ENCODE measurements around the gene CWH43. TPM values are rescaled to one million over a fixed set of nuclear protein-coding genes. Genes with fewer than 3 reads are reported as not detected.
A peak's percentile ranks its signal among the peaks of the same experiment; 100 is the strongest.

Gene CWH43
- polyA plus RNA-seq, 2 of the 4 experiments (the other 2 are of a cell fraction): not detected

GRCh38 chr4:48963042-48963679 is 22.9 kb upstream of the CWH43 start (continued):
- TF ChIP-seq USF2 (IDR thresholded peaks at IDR 0.05): no peak
- no peak for TF ChIP-seq POLR2AphosphoS2 (conservative IDR thresholded peaks at IDR 0.05; ENCODE audit: low read length)
- peak; percentile 87 for TF ChIP-seq SMC3 (IDR thresholded peaks at IDR 0.05)
- TF ChIP-seq GATA3 (IDR thresholded peaks at IDR 0.05; ENCODE audit: borderline replicate concordance): no peak

GRCh38 chr4:48967101-48967500 is 19.0 kb upstream of the CWH43 start:
- no peak overlapping the region for H3K27ac ChIP-seq
- H3K4me3 ChIP-seq: no peak overlapping the region
- ATAC-seq (no peak), FAIRE-seq (no peak), DNase-seq (ENCODE audit: low read depth in 1 of 2, low spot score in 1 of 2) (no peak)
- no peaks in the 10 kb centered on the region for H3K9me3 ChIP-seq
- TF ChIP-seq RAD21 (conservative IDR thresholded peaks at IDR 0.05 in 1 of 2, IDR thresholded peaks at IDR 0.05 in 1 of 2): no peak
- TF ChIP-seq PHF8 (IDR thresholded peaks at IDR 0.05; ENCODE audit: borderline replicate concordance, low read depth): no peak
- no peak for TF ChIP-seq MYC (IDR thresholded peaks at IDR 0.05; ENCODE audit: borderline replicate concordance, low read length)
- TF ChIP-seq, protein P1, sequence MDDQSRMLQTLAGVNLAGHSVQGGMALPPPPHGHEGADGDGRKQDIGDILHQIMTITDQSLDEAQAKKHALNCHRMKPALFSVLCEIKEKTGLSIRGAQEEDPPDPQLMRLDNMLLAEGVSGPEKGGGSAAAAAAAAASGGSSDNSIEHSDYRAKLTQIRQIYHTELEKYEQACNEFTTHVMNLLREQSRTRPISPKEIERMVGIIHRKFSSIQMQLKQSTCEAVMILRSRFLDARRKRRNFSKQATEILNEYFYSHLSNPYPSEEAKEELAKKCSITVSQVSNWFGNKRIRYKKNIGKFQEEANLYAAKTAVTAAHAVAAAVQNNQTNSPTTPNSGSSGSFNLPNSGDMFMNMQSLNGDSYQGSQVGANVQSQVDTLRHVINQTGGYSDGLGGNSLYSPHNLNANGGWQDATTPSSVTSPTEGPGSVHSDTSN (IDR thresholded peaks at IDR 0.05): no peak
- TF ChIP-seq, protein P2, sequence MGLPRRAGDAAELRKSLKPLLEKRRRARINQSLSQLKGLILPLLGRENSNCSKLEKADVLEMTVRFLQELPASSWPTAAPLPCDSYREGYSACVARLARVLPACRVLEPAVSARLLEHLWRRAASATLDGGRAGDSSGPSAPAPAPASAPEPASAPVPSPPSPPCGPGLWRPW (IDR thresholded peaks at IDR 0.05): no peak
- no peak for TF ChIP-seq FOSL2 (IDR thresholded peaks at IDR 0.05)
- no peak for TF ChIP-seq FOSL2 (CRISPR knock-in tag; IDR thresholded peaks at IDR 0.05)
- POLR2A ChIA-PET: no interaction called here
- no peaks in the 10 kb centered on the region for H3K4me1 ChIP-seq
- H3K4me2 ChIP-seq: no peak overlapping the region
- CTCF ChIA-PET: no interaction called here

DNA sequence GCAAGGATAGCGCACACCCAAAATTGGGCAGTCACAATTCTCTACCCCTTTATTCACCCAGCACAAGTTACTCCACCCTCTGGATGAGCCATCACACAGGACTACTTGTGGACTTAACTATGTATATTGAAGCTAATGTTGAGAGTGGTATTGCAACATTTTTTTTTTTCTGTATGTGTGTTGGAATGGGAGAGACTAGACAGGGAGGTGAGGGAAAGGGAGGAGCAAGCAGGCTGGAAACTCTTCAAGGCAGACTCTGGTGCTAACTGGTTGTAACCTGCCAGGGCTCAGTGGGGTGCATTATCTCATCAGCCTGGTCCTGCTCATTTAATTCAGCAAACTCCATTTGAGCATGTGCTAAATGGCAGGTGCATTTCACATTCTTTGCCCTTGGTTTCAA is 18.4 kb upstream of the CWH43 start:
- WGBS (ENCODE audit: missing lambda C conversion rate): 89% methylated on average over 1 of the region's 1 CpG
- no peaks in the 10 kb centered on the region for H3K9me3 ChIP-seq
- POLR2A ChIA-PET: no interaction called here
- no peak for ATAC-seq
- no peak overlapping the region for H3K4me2 ChIP-seq
- no peak for DNase-seq (ENCODE audit: low read depth in 1 of 2, low spot score in 1 of 2)
- CTCF ChIA-PET: no interaction called here
- FAIRE-seq: no peak
- H3K4me1 ChIP-seq: no peaks in the 10 kb centered on the region
- H3K27ac ChIP-seq: no peak overlapping the region
- TF ChIP-seq ZSCAN20 (CRISPR knock-in tag; IDR thresholded peaks at IDR 0.05) (no peak), MAFK (IDR thresholded peaks at IDR 0.05; ENCODE audit: partially characterized antibody) (no peak), POLR2A (IDR thresholded peaks at IDR 0.05; ENCODE audit: low read length) (no peak), POLR2AphosphoS2 (conservative IDR thresholded peaks at IDR 0.05; ENCODE audit: low read length) (no peak), HEYL (CRISPR knock-in tag; IDR thresholded peaks at IDR 0.05) (no peak), RAD21 (conservative IDR thresholded peaks at IDR 0.05 in 1 of 2, IDR thresholded peaks at IDR 0.05 in 1 of 2) (no peak), USF2 (IDR thresholded peaks at IDR 0.05) (no peak), EHF (CRISPR knock-in tag; IDR thresholded peaks at IDR 0.05) (no peak), MYC (IDR thresholded peaks at IDR 0.05; ENCODE audit: borderline replicate concordance, low read length) (no peak), FOSB (CRISPR knock-in tag; IDR thresholded peaks at IDR 0.05) (no peak)
- TF ChIP-seq, protein P3, sequence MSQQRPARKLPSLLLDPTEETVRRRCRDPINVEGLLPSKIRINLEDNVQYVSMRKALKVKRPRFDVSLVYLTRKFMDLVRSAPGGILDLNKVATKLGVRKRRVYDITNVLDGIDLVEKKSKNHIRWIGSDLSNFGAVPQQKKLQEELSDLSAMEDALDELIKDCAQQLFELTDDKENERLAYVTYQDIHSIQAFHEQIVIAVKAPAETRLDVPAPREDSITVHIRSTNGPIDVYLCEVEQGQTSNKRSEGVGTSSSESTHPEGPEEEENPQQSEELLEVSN (IDR thresholded peaks at IDR 0.05; ENCODE audit: borderline replicate concordance, low read depth): no peak
- TF ChIP-seq, protein P4, sequence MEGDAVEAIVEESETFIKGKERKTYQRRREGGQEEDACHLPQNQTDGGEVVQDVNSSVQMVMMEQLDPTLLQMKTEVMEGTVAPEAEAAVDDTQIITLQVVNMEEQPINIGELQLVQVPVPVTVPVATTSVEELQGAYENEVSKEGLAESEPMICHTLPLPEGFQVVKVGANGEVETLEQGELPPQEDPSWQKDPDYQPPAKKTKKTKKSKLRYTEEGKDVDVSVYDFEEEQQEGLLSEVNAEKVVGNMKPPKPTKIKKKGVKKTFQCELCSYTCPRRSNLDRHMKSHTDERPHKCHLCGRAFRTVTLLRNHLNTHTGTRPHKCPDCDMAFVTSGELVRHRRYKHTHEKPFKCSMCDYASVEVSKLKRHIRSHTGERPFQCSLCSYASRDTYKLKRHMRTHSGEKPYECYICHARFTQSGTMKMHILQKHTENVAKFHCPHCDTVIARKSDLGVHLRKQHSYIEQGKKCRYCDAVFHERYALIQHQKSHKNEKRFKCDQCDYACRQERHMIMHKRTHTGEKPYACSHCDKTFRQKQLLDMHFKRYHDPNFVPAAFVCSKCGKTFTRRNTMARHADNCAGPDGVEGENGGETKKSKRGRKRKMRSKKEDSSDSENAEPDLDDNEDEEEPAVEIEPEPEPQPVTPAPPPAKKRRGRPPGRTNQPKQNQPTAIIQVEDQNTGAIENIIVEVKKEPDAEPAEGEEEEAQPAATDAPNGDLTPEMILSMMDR (IDR thresholded peaks at IDR 0.05): no peak
- TF ChIP-seq, protein P5, sequence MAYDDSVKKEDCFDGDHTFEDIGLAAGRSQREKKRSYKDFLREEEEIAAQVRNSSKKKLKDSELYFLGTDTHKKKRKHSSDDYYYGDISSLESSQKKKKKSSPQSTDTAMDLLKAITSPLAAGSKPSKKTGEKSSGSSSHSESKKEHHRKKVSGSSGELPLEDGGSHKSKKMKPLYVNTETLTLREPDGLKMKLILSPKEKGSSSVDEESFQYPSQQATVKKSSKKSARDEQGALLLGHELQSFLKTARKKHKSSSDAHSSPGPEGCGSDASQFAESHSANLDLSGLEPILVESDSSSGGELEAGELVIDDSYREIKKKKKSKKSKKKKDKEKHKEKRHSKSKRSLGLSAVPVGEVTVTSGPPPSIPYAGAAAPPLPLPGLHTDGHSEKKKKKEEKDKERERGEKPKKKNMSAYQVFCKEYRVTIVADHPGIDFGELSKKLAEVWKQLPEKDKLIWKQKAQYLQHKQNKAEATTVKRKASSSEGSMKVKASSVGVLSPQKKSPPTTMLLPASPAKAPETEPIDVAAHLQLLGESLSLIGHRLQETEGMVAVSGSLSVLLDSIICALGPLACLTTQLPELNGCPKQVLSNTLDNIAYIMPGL (CRISPR knock-in tag; IDR thresholded peaks at IDR 0.05; ENCODE audit: borderline replicate concordance): no peak
- H3K4me3 ChIP-seq: no peak overlapping the region

Data from A549 (cell line).